ENCODE results near the gene ANKRD34A. TPM values are rescaled to one million over a fixed set of nuclear protein-coding genes. Genes with fewer than 3 reads are reported as not detected.

The ANKRD34A gene
- total and polyA plus RNA-seq, 2 of the 13 experiments (the other 11 are each of a cell fraction or from before 2014, with no cell fraction given): 0.05 to 0.07 TPM

DNA sequence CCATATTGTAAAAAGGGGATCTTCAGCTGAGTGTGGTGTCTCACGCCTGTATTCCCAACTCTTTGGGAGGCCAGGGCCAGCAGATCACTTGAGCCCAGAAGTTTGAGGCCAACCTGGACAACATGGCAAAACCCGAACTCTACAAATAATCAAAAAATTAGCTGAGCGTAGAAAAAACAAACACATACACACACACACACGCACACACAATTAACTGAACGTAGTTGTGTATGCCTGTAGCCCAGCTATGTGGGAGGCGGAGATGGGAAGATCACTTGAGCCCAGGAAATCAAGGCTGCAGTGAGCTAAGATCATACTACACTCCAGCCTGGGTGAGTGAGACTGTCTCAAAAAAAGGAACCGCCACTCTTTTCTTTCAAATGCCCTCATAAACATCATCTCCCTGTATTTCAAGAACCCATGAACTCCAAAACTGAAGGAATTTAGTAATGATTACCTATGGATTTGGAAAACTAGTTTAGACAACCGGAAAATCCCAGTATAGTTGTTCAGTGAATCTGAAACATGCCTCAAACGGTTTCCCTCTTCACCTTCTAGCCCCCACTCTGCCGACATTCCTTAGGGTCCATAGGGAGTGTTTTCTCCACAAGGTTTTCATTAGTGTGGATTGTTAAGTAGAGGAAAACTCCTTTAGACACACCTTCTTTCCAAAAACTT, 27.5 kb upstream of the ANKRD34A start:
- no peak for DNase-seq (ENCODE audit: low spot score)
- POLR2A ChIA-PET: interaction anchor here (1.2 to 2.6 kb wide), 4 partner anchors 10 to 28 kb away, joined by 4 to 11 read pairs (median 5); partner anchors contain the start of genes ANKRD34A and POLR3GL
- H3K79me2 ChIP-seq (ENCODE audit: insufficient read depth, low read length): peaks cover 30% of the 10 kb centered on the region
- no peak for TF ChIP-seq ZNF18 (CRISPR knock-in tag; IDR thresholded peaks at IDR 0.05; ENCODE audit: insufficient replicate concordance)
- peak; percentile 88 for TF ChIP-seq ZBTB38 (CRISPR knock-in tag; IDR thresholded peaks at IDR 0.05)
- TF ChIP-seq ZNF331 (CRISPR knock-in tag; IDR thresholded peaks at IDR 0.05): 0 out of 2 replicates have a peak, but pooled peaks have one; percentile 43
- TF ChIP-seq RBM39 (IDR thresholded peaks at IDR 0.05; ENCODE audit: low read depth, low read length, poor library complexity, severe bottlenecking): no peak
- TF ChIP-seq POLR2AphosphoS2 (IDR thresholded peaks at IDR 0.05; ENCODE audit: low read depth, low read length): peak; percentile 40; the same call in 1 of the 2 replicates
- peak; percentile 98 for TF ChIP-seq PAF1 (CRISPR knock-in tag; IDR thresholded peaks at IDR 0.05)
- no peak for TF ChIP-seq NBN (conservative IDR thresholded peaks at IDR 0.05)
- TF ChIP-seq HOXA5 (CRISPR knock-in tag; IDR thresholded peaks at IDR 0.05): 0 out of 2 replicates have a peak, but pooled peaks have one; percentile 34
- TF ChIP-seq ZNF616 (CRISPR knock-in tag; IDR thresholded peaks at IDR 0.05; ENCODE audit: low read depth): no peak
- TF ChIP-seq ZNF816 (CRISPR knock-in tag; IDR thresholded peaks at IDR 0.05; ENCODE audit: borderline replicate concordance): no peak
- TF ChIP-seq, protein P1, sequence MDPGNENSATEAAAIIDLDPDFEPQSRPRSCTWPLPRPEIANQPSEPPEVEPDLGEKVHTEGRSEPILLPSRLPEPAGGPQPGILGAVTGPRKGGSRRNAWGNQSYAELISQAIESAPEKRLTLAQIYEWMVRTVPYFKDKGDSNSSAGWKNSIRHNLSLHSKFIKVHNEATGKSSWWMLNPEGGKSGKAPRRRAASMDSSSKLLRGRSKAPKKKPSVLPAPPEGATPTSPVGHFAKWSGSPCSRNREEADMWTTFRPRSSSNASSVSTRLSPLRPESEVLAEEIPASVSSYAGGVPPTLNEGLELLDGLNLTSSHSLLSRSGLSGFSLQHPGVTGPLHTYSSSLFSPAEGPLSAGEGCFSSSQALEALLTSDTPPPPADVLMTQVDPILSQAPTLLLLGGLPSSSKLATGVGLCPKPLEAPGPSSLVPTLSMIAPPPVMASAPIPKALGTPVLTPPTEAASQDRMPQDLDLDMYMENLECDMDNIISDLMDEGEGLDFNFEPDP (CRISPR knock-in tag; conservative IDR thresholded peaks at IDR 0.05): 0 out of 2 replicates have a peak, but pooled peaks have one; percentile 71
- TF ChIP-seq ATAD3A (CRISPR knock-in tag; IDR thresholded peaks at IDR 0.05): no peak
- peak; percentile 89 for TF ChIP-seq AFF4 (CRISPR knock-in tag; IDR thresholded peaks at IDR 0.05)
- TF ChIP-seq TBX3 (IDR thresholded peaks at IDR 0.05; ENCODE audit: borderline replicate concordance): no peak
- 0 out of 2 replicates have a peak, but pooled peaks have one; percentile 27 for TF ChIP-seq SP5 (CRISPR knock-in tag; IDR thresholded peaks at IDR 0.05; ENCODE audit: borderline replicate concordance, low read depth)

More for the DNA sequence above, 27.5 kb upstream of the ANKRD34A start:
- WGBS (ENCODE audit: low lambda C conversion rate): 65% methylated on average over 10 of the region's 10 CpGs
- Histone ChIP-seq H3K27me3 (ENCODE audit: control insufficient read depth in 1 of 2, insufficient read depth in 2 of 2, low read length in 2 of 2) (no peaks in the 10 kb centered on the region; a peak in 1 of 5 replicates), H4K20me1 (ENCODE audit: insufficient read depth, low read length) (peaks cover 50% of the 10 kb centered on the region), H2AFZ (ENCODE audit: low read length) (no peak overlapping the region), H3K36me3 (replicated peaks in 1 of 2; ENCODE audit: control insufficient read depth in 1 of 2, insufficient read depth in 2 of 2, low read length in 2 of 2) (peaks cover 2 to 22% of the 10 kb centered on the region in 2 experiments; a peak in 3 of 5 replicates), H3K9ac (ENCODE audit: insufficient read depth, low read depth, low read length) (no peak overlapping the region), H3K27ac (ENCODE audit: extremely low read length, insufficient read depth, low read length) (no peak overlapping the region), H3K4me1 (ENCODE audit: insufficient read depth, low read length) (peaks cover 63% of the 10 kb centered on the region), H3K4me2 (ENCODE audit: low read depth, low read length) (peak overlapping the region; percentile 97), H3K4me3 (replicated peaks in 1 of 3; ENCODE audit: insufficient read depth in 1 of 3, low read depth in 2 of 3, low read length in 3 of 3) (no peak overlapping the region), H3K9me3 (ENCODE audit: low read length) (no peaks in the 10 kb centered on the region)
- intact Hi-C loops (cut with micrococcal nuclease; ENCODE audit: unreplicated experiment) (no loop called here), in situ Hi-C loops (cut with HindIII; ENCODE audit: extremely low pct_ligation_motif_present, low pct_unique_long_range_greater_than_20kb) (no loop called here)
- ATAC-seq (no peak), FAIRE-seq (no peak)
- BruUV-seq (replicated peaks): no TSS peak
- CTCF ChIA-PET (ENCODE audit: low intra/inter-chr PET ratio, low total read pairs): no interaction called here
